Ovary (tissue), 3 donors: Measurements from ENCODE around the gene GRK1.

Source experiments
- CTCF ChIP-seq, 3 donors: fragments of 450-650 bp in 2 of 3; fragments of 200-600 bp in 1 of 3; IDR thresholded peaks; one replicate each; pipeline versions ENCODE4 v1.5.1 to v1.8.0; 2016 to 2022; ENCODE audit warnings: antibody characterized with exemption in 3 of 3, mild to moderate bottlenecking in 1 of 3
- POLR2A ChIP-seq: fragments of 450-650 bp; IDR thresholded peaks from one replicate; pipeline ENCODE4 v1.6.1; 2017; ENCODE audit warnings: antibody characterized with exemption, mild to moderate bottlenecking, moderate library complexity
- donor health status: DM: no; HTN: no; CAD: no.

GRCh38 chr13:113630804-113631203, 36.2 kb upstream of the GRK1 start:
- TF ChIP-seq CTCF (IDR thresholded peaks at IDR 0.05) (no peak), POLR2A (no peak)
